SK-N-DZ (cell line): ENCODE results near the gene FOXP4.

Experiments used
- DNase-seq: peaks from one replicate; pipeline ENCODE4 v3.0.0-alpha.2; 2015; ENCODE audit warnings: low spot score

The FOXP4 gene

GRCh38 chr6:41625442-41625841 lies 79.3 kb downstream of the FOXP4 start:
- no peak for DNase-seq

- no peak for DNase-seq
Measured at GRCh38 chr6:41626022-41626421, 79.8 kb downstream of the FOXP4 start.

GRCh38 chr6:41626917-41627316 lies 80.7 kb downstream of the FOXP4 start:
- no peak for DNase-seq

GRCh38 chr6:41629128-41629527 lies 82.9 kb downstream of the FOXP4 start:
- no peak for DNase-seq

- no peak for DNase-seq
Measured at GRCh38 chr6:41630069-41630468, 83.9 kb downstream of the FOXP4 start.

- no peak for DNase-seq
Measured at GRCh38 chr6:41630946-41631345, 84.8 kb downstream of the FOXP4 start.

GRCh38 chr6:41633056-41633634 lies 87.0 kb downstream of the FOXP4 start:
- no peak for DNase-seq

GRCh38 chr6:41634657-41635056 lies 88.5 kb downstream of the FOXP4 start:
- no peak for DNase-seq

GRCh38 chr6:41635365-41635764 lies 89.2 kb downstream of the FOXP4 start:
- no peak for DNase-seq

- no peak for DNase-seq
Measured at GRCh38 chr6:41636833-41637193, 90.6 kb downstream of the FOXP4 start.

- no peak for DNase-seq
Measured at GRCh38 chr6:41637194-41638001, 91.2 kb downstream of the FOXP4 start.

GRCh38 chr6:41638002-41638934 lies 92.1 kb downstream of the FOXP4 start, which contains the start of gene MDFI:
TSS of gene MDFI (plus strand) at chr6:41638468. CDS start at chr6:41638750, 282 bp downstream.
- no peak for DNase-seq

- no peak for DNase-seq
Measured at GRCh38 chr6:41638935-41639808, 93.0 kb downstream of the FOXP4 start.

- no peak for DNase-seq
Measured at GRCh38 chr6:41639809-41640371, 93.7 kb downstream of the FOXP4 start.

GRCh38 chr6:41640426-41640825 lies 94.2 kb downstream of the FOXP4 start:
- DNase-seq = no peak

GRCh38 chr6:41641352-41641925 lies 95.3 kb downstream of the FOXP4 start:
- DNase-seq = no peak

- DNase-seq = no peak
Measured at GRCh38 chr6:41642090-41642959, 96.1 kb downstream of the FOXP4 start.

GRCh38 chr6:41642960-41643898 lies 97.0 kb downstream of the FOXP4 start:
- DNase-seq = no peak
